HEK293 (cell line): ENCODE data around the gene LINGO1.

Experiments
- BCL6B ChIP-seq: fragments of 450-650 bp; formaldehyde crosslinking; IDR thresholded peaks from 2 replicates; pipeline ENCODE4 v1.5.1; 2017; ENCODE audit warnings: missing biosample characterization, missing genetic modification characterization
- HIC1 ChIP-seq: fragments of 450-650 bp; formaldehyde crosslinking; IDR thresholded peaks from 2 replicates; pipeline ENCODE4 v1.5.1; 2016; ENCODE audit warnings: missing biosample characterization, missing genetic modification characterization
- KLF16 ChIP-seq: fragments of 450-650 bp; formaldehyde crosslinking; IDR thresholded peaks from 2 replicates; pipeline ENCODE4 v1.5.1; 2017; ENCODE audit warnings: missing biosample characterization, missing genetic modification characterization
- KLF7 ChIP-seq: fragments of 450-650 bp; formaldehyde crosslinking; IDR thresholded peaks from 2 replicates; pipeline ENCODE4 v1.5.1; 2016; ENCODE audit warnings: missing biosample characterization, missing genetic modification characterization, borderline replicate concordance
- KLF8 ChIP-seq: fragments of 450-650 bp; formaldehyde crosslinking; IDR thresholded peaks from 2 replicates; pipeline ENCODE4 v1.5.1; 2016; ENCODE audit warnings: missing biosample characterization, missing genetic modification characterization
- MYNN ChIP-seq: fragments of 450-650 bp; formaldehyde crosslinking; IDR thresholded peaks from 2 replicates; pipeline ENCODE4 v1.5.1; 2016; ENCODE audit warnings: missing biosample characterization, missing genetic modification characterization, borderline replicate concordance
- OVOL3 ChIP-seq: fragments of 450-650 bp; formaldehyde crosslinking; IDR thresholded peaks from 2 replicates; pipeline ENCODE4 v1.5.1; 2016; ENCODE audit warnings: missing biosample characterization, missing genetic modification characterization
- PRDM6 ChIP-seq: fragments of 450-650 bp; formaldehyde crosslinking; IDR thresholded peaks from 2 replicates; pipeline ENCODE4 v1.5.1; 2017; ENCODE audit warnings: missing biosample characterization, missing genetic modification characterization
- TRIM28 ChIP-seq: IDR thresholded peaks from 2 replicates; pipeline ENCODE4 v1.6.1; 2011; ENCODE audit warnings: low read length, control low read depth, borderline replicate concordance
- ZBTB44 ChIP-seq: fragments of 450-650 bp; IDR thresholded peaks from 2 replicates; pipeline ENCODE4 v1.5.1; 2018; ENCODE audit warnings: missing biosample characterization, mild to moderate bottlenecking, missing genetic modification characterization
- ZBTB6 ChIP-seq: fragments of 450-650 bp; formaldehyde crosslinking; IDR thresholded peaks from 2 replicates; pipeline ENCODE4 v1.5.1; 2017; ENCODE audit warnings: missing biosample characterization, missing genetic modification characterization
- ZBTB7A ChIP-seq: fragments of 450-650 bp; formaldehyde crosslinking; IDR thresholded peaks from 2 replicates; pipeline ENCODE4 v1.5.1; 2016; ENCODE audit warnings: low read depth, missing biosample characterization, missing genetic modification characterization
- ZFP37 ChIP-seq: fragments of 450-650 bp; formaldehyde crosslinking; IDR thresholded peaks from 2 replicates; pipeline ENCODE4 v1.5.1; 2016; ENCODE audit warnings: missing biosample characterization, missing genetic modification characterization
- ZNF121 ChIP-seq: fragments of 450-650 bp; formaldehyde crosslinking; IDR thresholded peaks from 2 replicates; pipeline ENCODE4 v1.5.1; 2016; ENCODE audit warnings: missing biosample characterization, missing genetic modification characterization
- ZNF202 ChIP-seq: fragments of 450-650 bp; formaldehyde crosslinking; IDR thresholded peaks from 2 replicates; pipeline ENCODE4 v1.5.1; 2016; ENCODE audit warnings: missing biosample characterization, missing genetic modification characterization, borderline replicate concordance
- ZNF223 ChIP-seq: fragments of 450-650 bp; formaldehyde crosslinking; IDR thresholded peaks from 2 replicates; pipeline ENCODE4 v1.5.1; 2016; ENCODE audit warnings: missing biosample characterization, missing genetic modification characterization
- ZNF416 ChIP-seq: fragments of 450-650 bp; formaldehyde crosslinking; IDR thresholded peaks from 2 replicates; pipeline ENCODE4 v1.5.1; 2016; ENCODE audit warnings: missing biosample characterization, missing genetic modification characterization
- ZNF423 ChIP-seq: fragments of 450-650 bp; formaldehyde crosslinking; IDR thresholded peaks from 2 replicates; pipeline ENCODE4 v1.5.1; 2016; ENCODE audit warnings: missing biosample characterization, missing genetic modification characterization
- ZNF449 ChIP-seq: fragments of 450-650 bp; formaldehyde crosslinking; IDR thresholded peaks from 2 replicates; pipeline ENCODE4 v1.5.1; 2017; ENCODE audit warnings: missing biosample characterization, mild to moderate bottlenecking, missing genetic modification characterization, moderate library complexity
- ZNF510 ChIP-seq: fragments of 450-650 bp; formaldehyde crosslinking; IDR thresholded peaks from 2 replicates; pipeline ENCODE4 v1.5.1; 2018; ENCODE audit warnings: mild to moderate bottlenecking, missing genetic modification characterization, missing biosample characterization; ENCODE audit not compliant: insufficient replicate concordance
- ZNF513 ChIP-seq: fragments of 450-650 bp; IDR thresholded peaks from 2 replicates; pipeline ENCODE4 v1.5.1; 2018; ENCODE audit warnings: missing biosample characterization, missing genetic modification characterization
- ZNF544 ChIP-seq: fragments of 450-650 bp; formaldehyde crosslinking; IDR thresholded peaks from 2 replicates; pipeline ENCODE4 v1.5.0; 2017; ENCODE audit warnings: missing biosample characterization, missing genetic modification characterization
- ZNF548 ChIP-seq: fragments of 450-650 bp; formaldehyde crosslinking; IDR thresholded peaks from 2 replicates; pipeline ENCODE4 v1.5.1; 2016; ENCODE audit warnings: missing biosample characterization, missing genetic modification characterization
- ZNF549 ChIP-seq: fragments of 450-650 bp; IDR thresholded peaks from 2 replicates; pipeline ENCODE4 v1.5.1; 2018; ENCODE audit warnings: missing biosample characterization, missing genetic modification characterization, mild to moderate bottlenecking, inconsistent platforms, moderate library complexity
- ZNF658 ChIP-seq: fragments of 450-650 bp; formaldehyde crosslinking; IDR thresholded peaks from 2 replicates; pipeline ENCODE4; 2016; ENCODE audit warnings: missing biosample characterization, missing genetic modification characterization
- ZNF677 ChIP-seq: fragments of 450-650 bp; IDR thresholded peaks from 2 replicates; pipeline ENCODE4 v1.5.0; 2018; ENCODE audit warnings: missing biosample characterization, mild to moderate bottlenecking, missing genetic modification characterization, moderate library complexity
- ZNF785 ChIP-seq: fragments of 450-650 bp; formaldehyde crosslinking; IDR thresholded peaks from 2 replicates; pipeline ENCODE4 v1.5.1; 2016; ENCODE audit warnings: missing biosample characterization, missing genetic modification characterization
- ZSCAN23 ChIP-seq: fragments of 450-650 bp; formaldehyde crosslinking; IDR thresholded peaks from 2 replicates; pipeline ENCODE4 v1.5.1; 2016; ENCODE audit warnings: missing biosample characterization, missing genetic modification characterization

Gene LINGO1

GRCh38 chr15:77633134-77633912 is 611 bp upstream of the LINGO1 start (continued):
- TF ChIP-seq HIC1 (tag by site-specific recombination) (no peak; the same call in 1 of the 2 replicates), ZBTB6 (tag by site-specific recombination) (peak; percentile 53; the same call in 1 of the 2 replicates), ZNF785 (no peak), ZNF548 (tag by site-specific recombination) (no peak; the same call in 1 of the 2 replicates), TRIM28 (peak; percentile 36; the same call in 1 of the 2 replicates), ZBTB7A (tag by site-specific recombination) (peak; percentile 91), ZSCAN23 (tag by site-specific recombination) (peak; percentile 67; the same call in 1 of the 2 replicates), ZNF513 (no peak), ZNF549 (tag by site-specific recombination) (no peak), KLF7 (peak; percentile 39; the same call in 1 of the 2 replicates), MYNN (no peak), ZNF423 (tag by site-specific recombination) (no peak; the same call in 1 of the 2 replicates), ZNF202 (tag by site-specific recombination) (no peak), ZNF658 (tag by site-specific recombination) (no peak), ZNF449 (tag by site-specific recombination) (no peak; the same call in 1 of the 2 replicates), ZFP37 (tag by site-specific recombination) (peak; percentile 85), KLF16 (tag by site-specific recombination) (peak; percentile 82; the same call in 1 of the 2 replicates), ZNF223 (tag by site-specific recombination) (peak; percentile 46; the same call in 1 of the 2 replicates), ZNF544 (tag by site-specific recombination) (no peak), ZNF677 (tag by site-specific recombination) (peak; percentile 24; the same call in 1 of the 2 replicates), ZNF416 (no peak), PRDM6 (no peak), OVOL3 (tag by site-specific recombination) (no peak), ZNF121 (tag by site-specific recombination) (peak; percentile 99), ZNF510 (tag by site-specific recombination) (no peak), KLF8 (peak; percentile 81), ZBTB44 (0 out of 2 replicates have a peak, but pooled peaks have one; percentile 43), BCL6B (tag by site-specific recombination) (no peak)
